Hematopoietic multipotent progenitor cell treated with erythropoietin and hydrocortisone succinate and interleukin-3 and kit ligand, for 17 days (in vitro differentiated cells): Measurements from ENCODE around the gene RTN3.

Experiments
- DNase-seq: peaks from one replicate; pipeline ENCODE4 v3.0.0-alpha.2; 2015; ENCODE audit warnings: low spot score

RTN3 gene

GRCh38 chr11:63683133-63683991, 2.1 kb downstream of the RTN3 start:
- DNase-seq, result peak; percentile 68

GRCh38 chr11:63685158-63685721, 3.9 kb downstream of the RTN3 start:
- DNase-seq, result peak; percentile 33

GRCh38 chr11:63686926-63687325, 5.6 kb downstream of the RTN3 start:
- DNase-seq, result no peak

GRCh38 chr11:63687845-63688244, 6.5 kb downstream of the RTN3 start:
- DNase-seq, result no peak

- no peak for DNase-seq
These were observed 13.3 kb downstream of the RTN3 start for GRCh38 chr11:63694596-63694995.

- no peak for DNase-seq
These were observed 17.9 kb downstream of the RTN3 start for GRCh38 chr11:63698976-63699733.

GRCh38 chr11:63699896-63700295, 18.6 kb downstream of the RTN3 start:
- no peak for DNase-seq

- no peak for DNase-seq
These were observed 24.2 kb downstream of the RTN3 start for GRCh38 chr11:63705526-63705925.

- DNase-seq, result no peak
These were observed 27.5 kb downstream of the RTN3 start for GRCh38 chr11:63708764-63709163.

- DNase-seq, result no peak
These were observed 28.1 kb downstream of the RTN3 start for GRCh38 chr11:63709336-63709884.

GRCh38 chr11:63710476-63711217, 29.3 kb downstream of the RTN3 start:
- DNase-seq, result no peak

- no peak for DNase-seq
These were observed 30.5 kb downstream of the RTN3 start for GRCh38 chr11:63711838-63712237.

GRCh38 chr11:63713766-63714165, 32.5 kb downstream of the RTN3 start:
- no peak for DNase-seq

- no peak for DNase-seq
These were observed 34.7 kb downstream of the RTN3 start for GRCh38 chr11:63716046-63716445.

- DNase-seq, result no peak
These were observed 37.7 kb downstream of the RTN3 start for GRCh38 chr11:63719001-63719400.

GRCh38 chr11:63719987-63720386, 38.7 kb downstream of the RTN3 start:
- peak; percentile 43 for DNase-seq

GRCh38 chr11:63720611-63721010, 39.3 kb downstream of the RTN3 start:
- no peak for DNase-seq

GRCh38 chr11:63729326-63729725, 48.0 kb downstream of the RTN3 start:
- DNase-seq, result no peak

- no peak for DNase-seq
These were observed 55.6 kb downstream of the RTN3 start for GRCh38 chr11:63736864-63737263.

GRCh38 chr11:63737718-63738117, 56.4 kb downstream of the RTN3 start:
- DNase-seq, result peak; percentile 24

- DNase-seq, result peak; percentile 85
These were observed 57.5 kb downstream of the RTN3 start for GRCh38 chr11:63738720-63739360.
